CD14-positive monocyte (primary cell): ENCODE data around the gene SMIM38. TPM values are rescaled to one million over a fixed set of nuclear protein-coding genes. Genes with fewer than 3 reads are reported as not detected.

Experiments used
- DNase-seq, 3 donors: peaks; one replicate each; pipeline ENCODE4 v3.0.0-alpha.2; 2011 to 2022
- H2AFZ ChIP-seq: 2 replicates; pipeline ENCODE4 v1.6.0; 2012; ENCODE audit warnings: mild to moderate bottlenecking, low read depth, low read length, inconsistent platforms; ENCODE audit not compliant: insufficient read depth, poor library complexity, severe bottlenecking
- H3K27ac ChIP-seq, 2 donors: 1 replicate in 1 of 2; 2 replicates in 1 of 2; pipeline ENCODE4 v1.5.1; 2012 to 2013; ENCODE audit warnings: low read length in 2 of 2, control low read depth in 1 of 2, inconsistent platforms in 1 of 2, low read depth in 1 of 2, mild to moderate bottlenecking in 1 of 2
- H3K27me3 ChIP-seq, 2 donors: one replicate each; pipeline versions ENCODE4 v1.6.0 to v1.6.1; 2011 to 2013; ENCODE audit warnings: low read length in 2 of 2; ENCODE audit not compliant: control insufficient read depth in 2 of 2, insufficient read depth in 2 of 2
- H3K36me3 ChIP-seq, 2 donors: replicated peaks in 1 of 2; 1 replicate in 1 of 2; 2 replicates in 1 of 2; pipeline versions ENCODE4 v1.5.1 to v1.6.1; 2012 to 2013; ENCODE audit warnings: low read length in 2 of 2, control low read depth in 1 of 2, inconsistent platforms in 1 of 2, mild to moderate bottlenecking in 1 of 2; ENCODE audit not compliant: insufficient read depth in 2 of 2, control insufficient read depth in 1 of 2
- H3K4me1 ChIP-seq, 2 donors: 1 replicate in 1 of 2; 2 replicates in 1 of 2; pipeline versions ENCODE4 v1.5.1 to v1.6.1; 2012 to 2013; ENCODE audit warnings: low read length in 2 of 2, control low read depth in 1 of 2, inconsistent platforms in 1 of 2, mild to moderate bottlenecking in 1 of 2, moderate library complexity in 1 of 2; ENCODE audit not compliant: insufficient read depth in 2 of 2, control insufficient read depth in 1 of 2
- H3K4me2 ChIP-seq: replicated peaks from 2 replicates; pipeline ENCODE3; 2012; ENCODE audit warnings: low read length, moderate library complexity, mild to moderate bottlenecking; ENCODE audit not compliant: poor library complexity, severe bottlenecking; ENCODE audit errors: extremely low read depth
- H3K4me3 ChIP-seq, 3 experiments: fragments of 200-600 bp in 1 of 3; sonication (generic) in 1 of 3; replicated peaks in 1 of 3; 1 replicate in 2 of 3; 2 replicates in 1 of 3; pipeline ENCODE4 v1.5.1; 2011 to 2013; ENCODE audit warnings: low read length in 3 of 3, mild to moderate bottlenecking in 3 of 3, control low read depth in 2 of 3, low read depth in 2 of 3, inconsistent platforms in 1 of 3, moderate library complexity in 1 of 3
- H3K79me2 ChIP-seq: 2 replicates; pipeline ENCODE4 v1.6.0; 2012; ENCODE audit warnings: mild to moderate bottlenecking, control low read depth, inconsistent platforms, low read length, moderate library complexity; ENCODE audit not compliant: insufficient read depth
- H3K9ac ChIP-seq: 2 replicates; pipeline ENCODE4 v1.6.0; 2017; ENCODE audit warnings: low read length, mild to moderate bottlenecking; ENCODE audit not compliant: insufficient read depth, poor library complexity, severe bottlenecking
- H3K9me3 ChIP-seq, 2 donors: replicated peaks in 1 of 2; 1 replicate in 1 of 2; 2 replicates in 1 of 2; pipeline versions ENCODE4 v1.5.1 to v1.6.1; 2012 to 2013; ENCODE audit warnings: low read length in 2 of 2, control low read depth in 1 of 2; ENCODE audit not compliant: control insufficient read depth in 1 of 2, insufficient read depth in 1 of 2
- H4K20me1 ChIP-seq: 2 replicates; pipeline ENCODE4 v1.6.0; 2012; ENCODE audit warnings: mild to moderate bottlenecking, low read length, control low read depth, moderate library complexity; ENCODE audit not compliant: insufficient read depth
- H3K27ac Mint-ChIP-seq, 7 donors: one replicate each; pipeline ENCODE4 v1.8.0; 2020; ENCODE audit warnings: mild to moderate bottlenecking in 7 of 7, mixed read lengths in 7 of 7, moderate library complexity in 6 of 7, inconsistent platforms in 2 of 7
- H3K27me3 Mint-ChIP-seq, 3 donors: one replicate each; pipeline ENCODE4 v1.8.0; 2021 to 2022; ENCODE audit warnings: low read depth in 3 of 3, mild to moderate bottlenecking in 3 of 3, mixed read lengths in 3 of 3, moderate library complexity in 3 of 3, inconsistent platforms in 1 of 3
- H3K36me3 Mint-ChIP-seq, 2 donors: one replicate each; pipeline ENCODE4 v1.8.0; 2020; ENCODE audit warnings: mixed read lengths in 2 of 2, inconsistent platforms in 1 of 2, mild to moderate bottlenecking in 1 of 2
- H3K4me1 Mint-ChIP-seq: one replicate; pipeline ENCODE4 v1.8.0; 2020; ENCODE audit warnings: mild to moderate bottlenecking, mixed read lengths
- H3K4me3 Mint-ChIP-seq, 2 donors: one replicate each; pipeline ENCODE4 v1.8.0; 2020; ENCODE audit warnings: mild to moderate bottlenecking in 2 of 2, mixed read lengths in 2 of 2, moderate library complexity in 1 of 2
- H3K9me3 Mint-ChIP-seq, 7 donors: one replicate each; pipeline ENCODE4 v1.8.0; 2020 to 2022; ENCODE audit warnings: mixed read lengths in 7 of 7, mild to moderate bottlenecking in 6 of 7, moderate library complexity in 6 of 7, inconsistent platforms in 2 of 7
- WGBS: methylation state at CpG from one replicate; pipeline ENCODE4 v1.1.5; 2013; ENCODE audit warnings: missing lambda C conversion rate; ENCODE audit not compliant: insufficient coverage; 5-methylcytosine and 5-hydroxymethylcytosine counted together
- intact Hi-C, 2 donors: fragments of 100-400 bp; cut with micrococcal nuclease; formaldehyde crosslinking; loops; one replicate each; pipeline versions ENCODE4 v1.15.0 to v1.15.1; 2023
- polyA plus RNA-seq, 3 donors: library from polyadenylated mRNA; depleted of rRNA in 1 of 3; unstranded in 2 of 3; stranded (reverse) in 1 of 3; fragments of 300-500 nt in 2 of 3; fragments of >200 nt in 1 of 3; fragmentation: Illumina TruSeq in 2 of 3; gene quantifications; 1 replicate in 2 of 3; 2 replicates in 1 of 3; pipeline ENCODE4 v1.2.3, GENCODE V29; 2012 to 2021
- TF ChIP-seq, protein P1 (sequence below): fragments of 200-600 bp; IDR thresholded peaks from one replicate; pipeline ENCODE4 v1.8.0; 2022; ENCODE audit warnings: antibody characterized with exemption, mild to moderate bottlenecking

The SMIM38 gene
- polyA plus RNA-seq, 3 donors: 0.05 TPM; not detected in 2

DNA sequence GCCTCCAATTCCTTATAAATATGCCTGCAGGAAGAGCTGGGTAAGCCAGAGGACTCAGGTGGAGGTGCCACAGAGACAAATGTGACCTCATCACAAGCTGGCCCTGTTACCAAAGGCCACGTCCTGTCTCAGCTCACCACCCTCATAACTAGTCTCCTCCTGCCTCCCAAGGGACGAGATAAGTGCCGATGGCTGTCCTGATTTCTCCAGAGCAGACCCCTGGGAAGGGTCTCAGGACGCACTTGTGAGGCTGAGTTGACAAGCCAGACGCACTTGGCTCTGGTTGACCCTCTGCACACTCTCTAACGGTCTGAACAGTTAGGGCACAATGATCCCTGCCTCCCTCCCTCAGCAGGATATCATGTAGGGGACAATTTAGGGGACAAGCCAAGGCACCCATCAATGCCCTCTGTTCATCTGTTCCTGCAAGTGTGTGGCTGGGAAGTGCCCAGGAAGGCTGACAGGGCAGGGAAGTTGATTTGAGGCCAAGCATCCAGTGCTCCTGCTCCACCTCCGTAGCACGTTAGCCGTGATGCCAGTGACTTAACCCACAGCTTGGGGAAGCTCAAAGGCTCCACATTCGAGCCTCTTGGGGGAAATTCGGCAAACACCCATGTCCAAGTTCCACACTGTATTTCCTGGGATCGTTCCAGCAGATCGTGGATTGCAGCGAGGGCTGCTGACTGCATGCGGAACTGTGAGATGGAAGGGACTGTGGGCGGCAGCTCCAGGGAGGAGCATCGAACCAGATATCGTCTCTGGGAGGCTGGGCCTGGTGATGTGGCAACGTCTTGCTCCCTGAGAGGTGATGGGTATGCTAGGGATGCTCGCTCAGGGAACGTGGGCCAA, 2.8 kb downstream of the SMIM38 start:
- DNase-seq: no peak
- 95% methylated on average over 18 of the region's 21 CpGs for WGBS
- H3K4me1 Mint-ChIP-seq: no peaks in the 10 kb centered on the region

DNA sequence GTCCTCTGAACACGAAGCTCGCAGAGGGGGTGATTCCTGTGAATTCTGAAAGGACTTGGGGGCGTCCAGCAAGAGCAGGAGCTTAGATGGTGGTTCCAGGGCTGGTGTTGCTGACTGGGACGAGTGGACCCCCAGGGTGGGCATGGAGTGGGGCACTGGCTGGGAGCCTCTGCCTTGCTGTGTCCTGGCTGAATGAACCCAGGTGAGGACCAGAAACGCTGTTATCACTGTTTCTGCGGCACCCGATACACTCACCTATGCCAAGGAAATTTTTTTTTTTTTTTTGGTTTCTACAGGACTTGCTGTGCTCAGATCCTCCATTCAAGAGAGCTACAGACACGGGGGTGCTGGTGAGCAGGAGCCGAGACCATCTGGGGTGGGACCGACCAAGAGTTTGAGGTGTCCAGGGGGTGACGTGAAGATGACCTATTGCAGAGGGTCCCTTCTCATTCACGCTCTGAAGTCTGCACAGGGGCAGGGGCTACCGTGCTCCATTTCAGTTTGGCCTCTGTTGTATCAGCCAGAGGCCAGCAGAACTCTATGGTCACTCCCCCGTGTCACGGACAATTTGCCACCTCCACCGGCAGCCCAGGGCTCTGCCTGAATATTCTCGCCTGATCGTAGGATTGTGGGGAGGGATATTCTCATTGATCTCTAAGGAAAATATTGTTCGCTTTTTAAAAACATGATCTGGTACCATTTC, 3.6 kb downstream of the SMIM38 start:
- H3K4me2 ChIP-seq: no peak overlapping the region
- H3K9me3 ChIP-seq: peaks cover 0 to 7% of the 10 kb centered on the region in 2 donors
- H3K27ac Mint-ChIP-seq: no peak overlapping the region
- TF ChIP-seq, protein P1, sequence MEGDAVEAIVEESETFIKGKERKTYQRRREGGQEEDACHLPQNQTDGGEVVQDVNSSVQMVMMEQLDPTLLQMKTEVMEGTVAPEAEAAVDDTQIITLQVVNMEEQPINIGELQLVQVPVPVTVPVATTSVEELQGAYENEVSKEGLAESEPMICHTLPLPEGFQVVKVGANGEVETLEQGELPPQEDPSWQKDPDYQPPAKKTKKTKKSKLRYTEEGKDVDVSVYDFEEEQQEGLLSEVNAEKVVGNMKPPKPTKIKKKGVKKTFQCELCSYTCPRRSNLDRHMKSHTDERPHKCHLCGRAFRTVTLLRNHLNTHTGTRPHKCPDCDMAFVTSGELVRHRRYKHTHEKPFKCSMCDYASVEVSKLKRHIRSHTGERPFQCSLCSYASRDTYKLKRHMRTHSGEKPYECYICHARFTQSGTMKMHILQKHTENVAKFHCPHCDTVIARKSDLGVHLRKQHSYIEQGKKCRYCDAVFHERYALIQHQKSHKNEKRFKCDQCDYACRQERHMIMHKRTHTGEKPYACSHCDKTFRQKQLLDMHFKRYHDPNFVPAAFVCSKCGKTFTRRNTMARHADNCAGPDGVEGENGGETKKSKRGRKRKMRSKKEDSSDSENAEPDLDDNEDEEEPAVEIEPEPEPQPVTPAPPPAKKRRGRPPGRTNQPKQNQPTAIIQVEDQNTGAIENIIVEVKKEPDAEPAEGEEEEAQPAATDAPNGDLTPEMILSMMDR: no peak
- WGBS: 94% methylated on average over 16 of the region's 19 CpGs
- H3K36me3 Mint-ChIP-seq: no peaks in the 10 kb centered on the region
- H3K36me3 ChIP-seq: no peaks in the 10 kb centered on the region
- no peaks in the 10 kb centered on the region for H4K20me1 ChIP-seq
- H3K27me3 ChIP-seq: peaks cover 0 to 12% of the 10 kb centered on the region in 2 donors
- intact Hi-C loops: no loop called here
- no peak overlapping the region for H3K4me3 Mint-ChIP-seq
- no peak overlapping the region for H3K4me3 ChIP-seq
- H3K9me3 Mint-ChIP-seq: peaks cover 5 to 12% (median 9%) of the 10 kb centered on the region in 7 donors
- H2AFZ ChIP-seq: no peak overlapping the region
- H3K27ac ChIP-seq: no peak overlapping the region
- H3K4me1 Mint-ChIP-seq: no peaks in the 10 kb centered on the region
- peaks cover 9 to 28% (median 15%) of the 10 kb centered on the region in 3 donors for H3K27me3 Mint-ChIP-seq
- no peak overlapping the region for H3K9ac ChIP-seq
- H3K4me1 ChIP-seq: no peaks in the 10 kb centered on the region
- no peaks in the 10 kb centered on the region for H3K79me2 ChIP-seq
- DNase-seq: no peak

More for the DNA sequence above, 2.8 kb downstream of the SMIM38 start:
- H3K4me3 Mint-ChIP-seq: no peak overlapping the region
- H3K27ac Mint-ChIP-seq: no peak overlapping the region
- Histone ChIP-seq H3K36me3 (no peaks in the 10 kb centered on the region), H3K79me2 (no peaks in the 10 kb centered on the region), H3K4me3 (no peak overlapping the region), H3K27me3 (peaks cover 0 to 12% of the 10 kb centered on the region in 2 donors), H2AFZ (no peak overlapping the region), H3K9me3 (no peaks in the 10 kb centered on the region), H3K4me1 (no peaks in the 10 kb centered on the region), H4K20me1 (no peaks in the 10 kb centered on the region), H3K4me2 (no peak overlapping the region), H3K27ac (no peak overlapping the region), H3K9ac (no peak overlapping the region)
- intact Hi-C loops: no loop called here
- TF ChIP-seq, protein P1: no peak
- peaks cover 9 to 31% (median 17%) of the 10 kb centered on the region in 3 donors for H3K27me3 Mint-ChIP-seq
- H3K9me3 Mint-ChIP-seq: peaks cover 0 to 7% (median 3%) of the 10 kb centered on the region in 7 donors
- H3K36me3 Mint-ChIP-seq: no peaks in the 10 kb centered on the region
